Measurements from ENCODE around the gene ARHGEF7.
"Not testable (repeated sequence)": the region's sequence is repeated elsewhere in the genome, so short reads cannot be mapped to it uniquely, and the experiment has no call there.

The ARHGEF7 gene, protein sequence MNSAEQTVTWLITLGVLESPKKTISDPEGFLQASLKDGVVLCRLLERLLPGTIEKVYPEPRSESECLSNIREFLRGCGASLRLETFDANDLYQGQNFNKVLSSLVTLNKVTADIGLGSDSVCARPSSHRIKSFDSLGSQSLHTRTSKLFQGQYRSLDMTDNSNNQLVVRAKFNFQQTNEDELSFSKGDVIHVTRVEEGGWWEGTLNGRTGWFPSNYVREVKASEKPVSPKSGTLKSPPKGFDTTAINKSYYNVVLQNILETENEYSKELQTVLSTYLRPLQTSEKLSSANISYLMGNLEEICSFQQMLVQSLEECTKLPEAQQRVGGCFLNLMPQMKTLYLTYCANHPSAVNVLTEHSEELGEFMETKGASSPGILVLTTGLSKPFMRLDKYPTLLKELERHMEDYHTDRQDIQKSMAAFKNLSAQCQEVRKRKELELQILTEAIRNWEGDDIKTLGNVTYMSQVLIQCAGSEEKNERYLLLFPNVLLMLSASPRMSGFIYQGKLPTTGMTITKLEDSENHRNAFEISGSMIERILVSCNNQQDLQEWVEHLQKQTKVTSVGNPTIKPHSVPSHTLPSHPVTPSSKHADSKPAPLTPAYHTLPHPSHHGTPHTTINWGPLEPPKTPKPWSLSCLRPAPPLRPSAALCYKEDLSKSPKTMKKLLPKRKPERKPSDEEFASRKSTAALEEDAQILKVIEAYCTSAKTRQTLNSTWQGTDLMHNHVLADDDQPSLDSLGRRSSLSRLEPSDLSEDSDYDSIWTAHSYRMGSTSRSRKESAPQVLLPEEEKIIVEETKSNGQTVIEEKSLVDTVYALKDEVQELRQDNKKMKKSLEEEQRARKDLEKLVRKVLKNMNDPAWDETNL

DNA sequence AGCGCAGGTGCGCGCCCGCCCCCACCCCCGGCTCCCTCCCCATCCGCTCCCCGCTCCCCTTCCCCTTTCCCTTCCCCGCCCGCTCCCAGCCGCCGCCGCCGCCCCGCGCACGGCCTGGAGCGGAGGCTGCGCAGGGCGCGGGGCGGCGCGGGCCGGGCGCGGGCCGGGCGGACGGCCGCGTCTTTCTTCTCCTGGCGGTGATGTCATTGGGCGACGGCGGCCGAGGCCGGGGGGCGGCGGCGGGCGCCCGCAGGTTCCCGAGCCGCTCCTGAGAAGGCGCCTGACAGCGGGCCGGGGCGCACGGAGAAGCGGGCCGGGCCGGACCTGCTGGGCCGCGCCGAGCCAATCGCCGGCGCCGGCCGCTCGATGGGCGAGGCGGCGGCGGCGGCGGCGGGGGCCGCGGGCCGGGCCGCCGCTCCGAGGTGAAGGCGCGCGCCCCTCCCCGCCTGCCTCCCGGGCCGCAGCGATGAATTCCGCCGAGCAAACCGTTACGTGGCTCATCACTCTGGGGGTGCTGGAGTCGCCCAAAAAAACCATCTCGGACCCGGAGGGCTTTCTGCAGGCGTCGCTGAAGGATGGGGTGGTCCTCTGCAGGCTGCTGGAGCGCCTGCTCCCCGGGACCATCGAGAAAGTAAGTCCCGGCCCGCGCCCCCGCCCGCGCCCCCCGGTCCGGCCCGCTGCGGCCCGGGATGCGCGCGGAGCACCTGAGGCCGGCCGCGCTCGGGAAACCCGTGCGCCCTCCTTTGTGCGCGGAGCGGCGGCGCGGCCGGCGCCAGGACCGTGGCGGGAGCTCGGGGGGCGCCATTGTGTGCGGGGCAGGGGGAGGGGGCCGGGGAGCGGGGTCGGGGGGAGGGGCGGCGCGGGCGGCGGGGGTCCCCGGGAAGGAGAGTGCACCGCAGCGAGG, at the start of gene ARHGEF7:
Gene ARHGEF7, plus strand, starts transcription at position 250 of the 904 bp plus-strand sequence. Its CDS starts 217 bp downstream, at position 467.
- DNase-seq (ENCODE audit: low spot score) = no peak

DNA sequence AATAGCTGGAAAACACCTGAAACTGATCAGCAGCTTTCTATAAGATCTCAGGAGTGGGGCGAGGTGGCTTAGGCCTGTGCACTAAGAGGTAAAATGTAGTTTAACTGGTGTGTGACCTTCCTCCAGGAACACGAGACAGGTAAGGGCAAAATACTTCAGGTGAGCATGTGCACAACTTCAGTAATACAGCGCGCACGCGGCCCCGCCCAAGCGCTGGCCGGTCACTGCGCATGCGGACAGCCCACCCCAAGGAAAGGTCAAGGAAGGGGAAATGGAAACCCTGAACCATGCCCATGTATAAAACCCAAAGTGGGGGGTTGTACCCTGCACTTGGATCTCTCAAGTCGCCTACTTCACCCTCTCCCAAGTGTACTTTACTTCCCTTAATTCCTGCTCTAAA, 49.4 kb upstream of the ARHGEF7 start:
- no peak for DNase-seq (ENCODE audit: low spot score)

DNA sequence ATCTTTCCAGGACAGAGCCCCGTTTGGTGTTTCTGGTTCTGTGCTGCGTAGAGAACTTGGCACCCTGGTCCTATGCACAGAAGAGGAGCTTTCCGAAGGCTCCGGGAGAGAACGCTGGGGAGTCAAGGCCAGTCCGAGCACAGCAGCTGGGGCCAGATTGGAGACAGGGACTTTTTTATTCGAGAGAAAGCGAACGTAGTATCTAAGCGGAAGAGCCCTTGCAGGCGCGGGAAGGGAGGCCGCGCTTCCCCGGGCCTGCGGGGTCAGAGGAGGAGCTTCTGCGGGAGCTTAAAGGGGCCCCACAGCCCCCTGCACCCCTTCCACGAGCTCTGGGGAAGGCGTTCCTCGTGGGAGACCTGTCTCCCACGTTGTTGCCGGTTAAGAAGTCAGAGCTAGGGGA, 48.6 kb upstream of the ARHGEF7 start:
- DNase-seq (ENCODE audit: low spot score) = no peak

DNA sequence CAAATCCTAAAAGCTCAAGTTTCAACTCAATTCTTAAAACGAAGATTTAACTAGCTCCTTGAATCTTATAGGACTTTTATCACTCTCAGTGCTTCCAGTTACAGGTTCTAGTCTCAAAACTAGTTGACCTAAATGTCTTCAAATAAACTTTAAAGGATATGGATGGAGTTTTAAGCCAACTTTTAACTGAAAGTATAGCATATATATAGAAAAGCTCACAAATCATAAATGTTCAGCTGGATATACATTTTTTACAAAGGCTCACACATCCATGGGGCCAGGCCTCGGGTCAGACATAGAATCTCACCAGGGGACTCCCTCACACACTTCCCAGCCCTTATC, 47.1 kb upstream of the ARHGEF7 start:
- no peak for DNase-seq (ENCODE audit: low spot score)

DNA sequence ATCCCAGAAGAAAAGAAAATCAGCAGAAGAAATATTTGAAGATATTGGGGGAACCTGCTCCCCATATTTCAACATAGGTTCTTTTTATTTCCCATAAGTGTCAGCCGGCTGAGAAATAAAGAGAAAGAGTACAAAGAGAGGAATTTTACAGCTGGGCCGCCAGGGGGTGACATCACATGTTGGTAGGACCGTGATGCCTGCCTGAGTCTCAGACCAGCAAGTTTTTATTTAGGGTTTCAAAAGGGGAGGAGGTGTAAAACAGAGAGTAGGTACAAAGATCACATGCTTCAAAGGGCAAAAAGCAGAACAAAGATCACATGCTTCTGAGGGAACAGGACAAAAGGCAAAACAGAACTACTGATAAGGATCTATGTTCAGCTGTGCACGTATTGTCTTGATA, 44.0 kb upstream of the ARHGEF7 start:
- not testable (repeated sequence) for DNase-seq (ENCODE audit: low spot score)

DNA sequence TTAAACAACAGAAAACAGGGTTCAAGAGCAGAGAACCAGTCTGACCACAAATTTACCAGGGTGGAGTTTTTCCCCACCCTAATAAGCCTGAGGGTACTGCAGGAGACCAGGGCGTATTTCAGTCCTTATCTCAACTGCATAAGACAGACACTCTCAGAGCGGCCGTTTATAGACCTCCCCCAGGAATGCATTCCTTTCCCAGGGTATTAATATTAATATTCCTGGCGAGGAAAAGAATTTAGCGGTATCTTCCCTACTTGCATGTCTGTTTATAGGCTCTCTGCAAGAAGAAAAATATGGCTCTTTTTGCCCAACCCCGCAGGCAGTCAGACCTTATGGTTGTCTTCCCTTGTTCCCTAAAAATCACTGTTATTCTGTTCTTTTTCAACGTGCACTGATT, 43.6 kb upstream of the ARHGEF7 start:
- DNase-seq (ENCODE audit: low spot score) = not testable (repeated sequence)

DNA sequence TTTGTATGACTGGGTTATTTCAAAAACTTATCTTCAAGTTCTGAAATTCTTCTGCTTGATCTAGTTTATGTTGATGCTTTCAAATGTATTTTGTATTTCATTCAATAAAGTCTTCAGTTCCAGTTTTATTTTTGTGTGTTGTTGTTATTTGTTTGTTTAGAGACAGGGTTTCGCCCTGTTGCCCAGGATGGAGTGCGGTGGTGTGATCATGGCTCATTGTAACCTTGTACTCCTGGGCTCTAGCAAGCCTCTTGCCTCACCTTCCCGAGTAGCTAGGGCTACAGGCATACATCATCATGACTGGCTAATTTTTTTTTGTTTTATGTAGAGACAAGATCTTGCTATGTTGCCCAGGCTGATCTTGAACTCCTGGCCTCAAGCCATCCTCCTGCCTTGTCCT, 40.3 kb upstream of the ARHGEF7 start:
- DNase-seq (ENCODE audit: low spot score) = no peak

DNA sequence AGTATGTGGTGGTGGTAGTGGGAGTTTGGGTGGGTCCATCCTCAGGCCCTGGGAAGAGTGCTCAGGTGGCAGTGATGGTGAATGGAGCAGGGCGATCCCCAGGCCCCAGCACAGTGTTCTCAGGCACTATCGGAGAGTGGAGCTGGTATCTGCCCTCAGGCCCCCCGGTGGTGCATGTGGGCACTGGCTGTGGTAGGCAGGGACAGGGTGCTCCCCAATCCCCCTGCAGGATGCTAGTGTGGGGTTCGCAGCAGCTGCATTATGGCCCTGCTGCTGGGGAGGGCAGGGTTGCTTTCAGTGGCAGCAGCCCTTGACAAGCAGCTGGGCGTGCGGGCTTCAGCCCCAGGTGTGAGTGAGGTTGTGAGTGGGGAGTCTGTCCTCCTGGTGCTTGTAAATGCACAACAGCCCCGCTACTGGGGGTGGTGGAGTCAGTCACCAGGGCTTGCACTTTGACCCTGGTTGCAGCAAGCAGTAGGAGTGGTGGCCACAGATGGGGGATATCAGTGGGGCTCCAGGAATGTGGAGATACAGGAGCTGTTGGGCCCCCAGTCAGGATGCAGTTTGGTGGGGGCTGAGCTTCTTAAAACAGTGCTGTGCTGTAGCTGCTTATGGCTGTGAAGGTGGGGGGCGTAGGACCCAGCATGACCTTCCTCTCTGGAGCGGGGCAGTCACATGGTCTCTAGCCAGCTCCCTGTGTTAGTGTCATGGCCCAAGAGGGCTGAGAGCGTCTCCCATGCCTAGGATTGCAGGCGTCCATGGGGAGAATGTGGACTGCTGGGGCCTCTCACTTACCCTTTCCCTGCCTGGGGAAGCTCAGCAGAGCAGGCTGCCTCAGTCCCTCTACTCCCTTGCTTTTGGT, 38.7 kb upstream of the ARHGEF7 start:
- DNase-seq (ENCODE audit: low spot score) = no peak

DNA sequence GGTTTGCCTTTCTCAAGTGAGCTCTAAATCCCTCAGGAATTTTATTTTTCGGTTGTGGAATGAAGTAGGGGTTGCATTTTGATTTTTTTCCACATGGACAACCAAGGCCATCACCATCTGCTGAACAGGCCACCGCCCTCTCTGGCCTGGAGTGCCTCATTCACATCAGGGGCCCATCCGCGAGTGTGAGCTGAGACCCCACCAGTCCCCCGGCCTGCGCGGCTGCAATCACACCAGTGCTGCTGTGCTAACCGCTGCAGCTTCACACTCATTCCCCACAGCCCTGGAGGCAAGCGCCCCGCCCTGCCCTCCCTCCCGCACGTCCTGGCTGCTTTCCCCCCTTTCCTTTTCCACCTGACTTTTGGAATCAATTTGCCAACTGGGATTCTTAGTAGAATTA, 35.7 kb upstream of the ARHGEF7 start:
- DNase-seq (ENCODE audit: low spot score) = no peak

DNA sequence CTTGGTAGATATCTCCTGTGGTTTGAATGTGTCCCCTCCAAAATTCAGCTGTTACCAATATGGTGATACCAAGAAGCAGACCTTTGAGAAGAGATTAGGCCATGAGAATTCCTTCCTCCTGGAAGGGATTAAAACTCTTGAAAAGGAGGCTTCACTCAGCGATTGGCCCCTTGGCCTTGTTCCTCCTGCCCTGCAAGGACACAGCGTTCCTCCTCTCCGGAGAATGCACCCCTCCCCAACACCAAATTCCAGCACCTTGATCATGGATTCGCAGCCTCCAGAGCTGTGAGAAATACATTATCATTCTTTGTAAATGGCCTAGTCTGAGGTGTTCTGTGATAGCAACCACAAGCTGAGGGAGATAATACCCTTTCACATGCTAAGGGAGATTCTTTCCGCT, 34.5 kb upstream of the ARHGEF7 start:
- no peak for DNase-seq (ENCODE audit: low spot score)

DNA sequence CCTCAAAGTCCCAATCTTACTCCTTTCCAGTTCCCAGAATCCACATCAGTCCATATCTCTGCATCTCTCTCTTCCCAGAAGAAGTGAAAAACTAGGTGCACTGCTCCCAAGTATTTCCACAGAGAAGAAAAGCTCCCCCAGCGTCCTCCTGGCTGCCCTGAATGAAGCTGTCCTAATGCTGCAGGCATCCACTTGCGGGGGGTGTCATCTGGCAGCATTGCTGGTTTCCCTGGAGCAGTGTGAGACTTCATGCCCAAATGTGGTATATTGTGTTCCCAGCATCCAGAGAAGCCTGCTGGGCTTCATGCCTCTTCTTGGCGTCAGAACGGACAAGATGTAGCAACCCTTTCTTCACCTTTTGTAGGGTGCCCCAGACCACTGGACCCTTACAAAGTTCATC, 32.9 kb upstream of the ARHGEF7 start:
- DNase-seq (ENCODE audit: low spot score) = no peak

DNA sequence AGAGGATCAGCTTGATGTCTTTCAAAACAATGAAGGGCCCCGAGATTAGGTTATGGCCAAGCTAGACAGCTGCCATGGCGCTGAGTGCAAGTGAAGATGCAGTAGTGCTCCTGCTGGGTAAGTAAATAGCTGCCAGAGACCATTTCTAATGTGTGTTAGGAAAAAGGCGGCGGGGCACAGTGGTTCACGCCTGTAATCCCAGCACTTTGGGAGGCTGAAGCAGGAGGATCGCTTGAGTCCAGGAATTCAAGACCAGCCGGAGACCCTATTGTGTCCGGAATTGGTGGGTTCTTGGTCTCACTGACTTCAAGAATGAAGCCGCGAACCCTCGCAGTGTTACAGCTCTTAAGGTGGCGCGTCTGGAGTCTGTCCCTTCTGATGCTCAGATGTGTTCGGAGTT, 32.3 kb upstream of the ARHGEF7 start:
- DNase-seq (ENCODE audit: low spot score) = not testable (repeated sequence)

DNA sequence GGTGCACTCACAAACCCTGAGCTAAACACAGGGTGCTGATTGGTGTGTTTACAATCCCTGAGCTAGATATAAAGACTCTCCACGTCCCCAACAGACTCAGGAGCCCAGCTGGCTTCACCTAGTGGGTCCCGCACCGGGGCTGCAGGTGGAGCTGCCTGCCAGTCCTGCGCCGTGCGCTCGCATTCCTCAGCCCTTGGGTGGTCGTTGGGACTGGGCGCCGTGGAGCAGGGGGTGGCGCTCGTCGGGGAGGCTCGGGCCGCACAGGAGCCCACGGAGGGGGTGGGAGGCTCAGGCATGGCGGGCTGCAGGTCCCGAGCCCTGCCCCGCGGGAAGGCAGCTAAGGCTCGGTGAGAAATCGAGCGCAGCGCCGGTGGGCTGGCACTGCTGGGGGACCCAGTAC, 31.4 kb upstream of the ARHGEF7 start:
- not testable (repeated sequence) for DNase-seq (ENCODE audit: low spot score)

DNA sequence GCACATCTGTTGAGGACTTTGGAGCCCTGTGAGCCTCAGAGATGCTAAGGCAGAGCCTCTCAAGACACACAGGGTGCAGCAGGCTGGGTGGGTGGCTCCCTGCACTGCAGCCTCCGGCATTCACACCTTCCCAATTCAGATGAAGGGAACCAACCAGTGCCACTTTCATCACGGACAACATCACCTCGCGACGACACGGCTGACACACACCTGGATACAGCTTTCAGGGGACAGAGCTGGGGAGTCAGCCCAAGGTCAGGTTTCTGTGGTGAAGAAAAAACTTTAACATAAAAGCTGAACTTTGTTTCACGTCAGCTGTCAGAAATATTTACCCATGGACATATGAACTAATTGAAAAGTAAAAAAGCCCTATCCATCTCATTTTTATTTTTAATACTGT, 24.9 kb upstream of the ARHGEF7 start:
- no peak for DNase-seq (ENCODE audit: low spot score)

DNA sequence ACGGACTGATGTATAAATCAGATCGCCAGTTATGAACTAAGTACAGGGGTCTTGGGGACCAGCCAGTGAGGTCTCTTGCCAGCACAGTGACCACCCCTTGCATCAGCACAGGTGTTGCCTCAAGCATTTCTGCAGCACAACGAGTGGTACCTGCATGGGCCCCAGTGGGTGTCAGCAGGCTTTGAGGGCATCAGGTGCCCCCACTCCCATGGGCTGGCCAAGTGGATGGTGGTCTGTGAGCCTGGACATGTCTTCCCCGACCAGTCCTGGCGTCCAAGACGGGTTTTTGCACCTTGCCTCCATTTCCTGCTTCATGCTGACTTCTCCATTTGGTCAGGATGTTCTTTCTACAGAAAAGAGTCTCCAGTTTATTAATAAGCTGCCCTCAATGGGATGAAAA, 22.4 kb upstream of the ARHGEF7 start:
- no peak for DNase-seq (ENCODE audit: low spot score)

DNA sequence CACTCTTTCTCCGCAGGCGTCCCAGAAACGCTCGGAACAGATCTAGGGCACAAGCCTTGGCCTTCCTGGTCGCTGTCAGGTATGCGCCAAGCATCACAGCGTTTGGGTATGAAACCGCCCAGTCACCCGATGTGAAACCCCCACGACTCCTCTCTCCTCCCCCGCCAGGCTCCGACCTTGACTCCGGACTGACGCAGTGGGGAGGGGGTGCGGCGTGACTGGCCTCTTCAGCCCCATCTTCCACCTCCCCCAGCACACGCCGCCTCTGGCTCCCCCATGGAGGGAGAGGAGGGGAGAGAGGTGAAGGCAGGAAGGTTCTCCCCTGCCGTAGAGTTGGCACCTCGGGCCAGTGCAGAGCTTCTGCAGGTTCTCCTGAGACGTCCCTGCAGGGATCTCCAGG, 22.0 kb upstream of the ARHGEF7 start:
- DNase-seq (ENCODE audit: low spot score) = no peak

DNA sequence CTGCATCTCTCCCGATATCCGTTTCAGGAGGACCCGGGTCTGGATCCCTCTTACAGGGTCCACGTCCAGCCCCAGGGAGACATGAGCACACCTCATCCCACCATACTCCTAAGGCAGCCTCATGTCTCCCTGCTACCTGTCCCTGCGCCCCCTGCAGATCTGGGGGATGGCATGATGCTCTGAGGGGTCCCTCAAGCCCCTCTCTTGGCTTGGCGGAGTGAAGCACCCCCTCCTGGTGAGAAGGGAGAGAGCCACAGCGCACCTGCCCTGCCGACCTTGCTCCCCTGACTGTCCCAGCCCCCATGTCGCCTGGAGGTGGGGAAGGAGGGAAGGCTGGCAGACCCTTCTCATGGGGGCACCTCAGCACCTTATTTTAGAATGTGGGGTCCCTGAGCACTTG, 21.5 kb upstream of the ARHGEF7 start:
- DNase-seq (ENCODE audit: low spot score) = no peak

DNA sequence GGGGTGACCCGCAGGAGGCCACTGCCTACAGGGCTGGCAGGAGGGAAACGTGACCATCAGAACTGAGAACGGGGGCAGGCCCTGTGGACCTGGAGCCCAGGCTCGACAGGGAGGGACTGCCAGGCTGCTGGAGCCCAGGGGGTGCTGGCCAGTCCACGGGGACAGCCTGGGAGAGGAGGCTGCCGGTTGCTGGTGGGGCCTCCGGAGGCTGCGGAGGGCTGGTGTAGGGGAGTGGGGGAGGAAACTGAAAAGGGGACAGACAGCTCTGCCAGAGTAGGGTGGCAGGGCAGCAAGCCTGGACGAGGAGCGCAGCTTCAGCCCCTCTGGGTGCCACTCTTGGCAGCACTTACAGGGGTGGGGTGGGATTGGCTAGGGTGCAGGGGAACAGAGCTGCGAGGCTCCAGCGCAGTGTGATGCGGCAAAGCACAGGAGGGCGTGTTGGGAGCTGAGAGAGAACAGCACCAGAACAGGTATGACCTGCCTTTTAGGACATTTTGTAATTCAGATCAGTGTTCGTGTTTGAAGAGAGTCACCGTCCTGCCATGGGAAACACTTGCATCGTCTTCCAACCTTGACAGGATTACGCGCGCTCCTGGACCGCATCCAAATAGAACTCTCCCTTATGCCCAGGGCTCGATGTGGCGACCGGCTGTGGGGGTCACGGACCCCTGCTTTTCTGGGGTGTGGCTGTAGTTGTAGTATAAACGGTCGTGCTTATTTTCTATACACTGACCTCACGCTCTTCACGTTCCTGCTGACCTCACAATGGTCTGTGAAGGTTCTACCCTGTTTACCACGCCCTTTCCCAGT, 19.9 kb upstream of the ARHGEF7 start:
- no peak for DNase-seq (ENCODE audit: low spot score)

DNA sequence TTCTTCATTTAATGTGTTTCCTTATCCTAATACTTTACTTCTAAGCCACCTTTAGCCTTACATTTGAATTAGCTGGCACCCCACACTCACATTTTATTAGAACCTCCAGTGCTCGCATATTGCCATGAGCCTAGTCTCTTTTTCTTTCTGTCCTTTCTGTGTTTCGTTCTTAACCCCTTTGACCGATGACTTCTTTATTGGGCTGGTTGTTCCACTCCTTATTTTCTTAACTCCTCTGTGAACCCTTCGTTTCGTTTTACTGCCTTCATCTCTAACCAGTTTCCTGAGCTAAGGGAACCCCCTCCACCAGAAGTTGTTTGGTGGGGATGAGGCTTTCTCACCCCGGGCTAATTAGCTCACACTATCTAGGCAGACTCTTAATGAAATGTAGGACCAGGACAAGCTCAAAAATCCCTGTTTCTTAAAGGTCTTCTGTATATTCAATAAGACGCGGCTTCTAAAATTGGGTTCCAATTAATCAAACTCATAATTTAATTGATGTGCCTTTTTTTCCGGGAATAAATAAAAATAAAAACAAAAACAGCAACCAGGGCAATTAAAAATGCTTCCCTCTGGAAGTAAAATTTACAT, 19.1 kb upstream of the ARHGEF7 start:
- no peak for DNase-seq (ENCODE audit: low spot score)

DNA sequence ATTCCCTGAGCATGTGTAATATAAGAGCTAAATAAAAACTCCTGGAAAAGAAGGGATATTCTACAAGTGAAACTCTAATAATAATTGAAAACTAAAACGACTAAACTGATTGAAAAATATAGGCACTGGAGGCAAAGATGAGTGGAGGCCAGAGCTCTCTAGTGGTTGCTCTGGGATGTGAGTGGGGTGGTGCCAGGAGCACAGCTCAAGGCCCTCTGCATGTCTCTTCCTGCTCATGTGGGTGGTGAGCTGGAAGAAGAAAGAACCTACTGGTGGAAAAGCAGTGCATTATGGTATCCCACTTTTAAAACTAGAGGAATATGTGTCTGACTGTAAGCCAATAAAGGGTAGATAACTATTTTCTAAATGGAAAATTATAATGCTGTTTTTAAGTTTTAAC, 15.8 kb upstream of the ARHGEF7 start:
- no peak for DNase-seq (ENCODE audit: low spot score)

Data from kidney capillary endothelial cell (primary cell).